ENCODE results near the gene TBC1D22B. TPM values are rescaled to one million over a fixed set of nuclear protein-coding genes. Genes with fewer than 3 reads are reported as not detected.

Gene TBC1D22B
- total and polyA plus RNA-seq, 7 donors: 6.1 to 10.8 (median 7.2) TPM

DNA sequence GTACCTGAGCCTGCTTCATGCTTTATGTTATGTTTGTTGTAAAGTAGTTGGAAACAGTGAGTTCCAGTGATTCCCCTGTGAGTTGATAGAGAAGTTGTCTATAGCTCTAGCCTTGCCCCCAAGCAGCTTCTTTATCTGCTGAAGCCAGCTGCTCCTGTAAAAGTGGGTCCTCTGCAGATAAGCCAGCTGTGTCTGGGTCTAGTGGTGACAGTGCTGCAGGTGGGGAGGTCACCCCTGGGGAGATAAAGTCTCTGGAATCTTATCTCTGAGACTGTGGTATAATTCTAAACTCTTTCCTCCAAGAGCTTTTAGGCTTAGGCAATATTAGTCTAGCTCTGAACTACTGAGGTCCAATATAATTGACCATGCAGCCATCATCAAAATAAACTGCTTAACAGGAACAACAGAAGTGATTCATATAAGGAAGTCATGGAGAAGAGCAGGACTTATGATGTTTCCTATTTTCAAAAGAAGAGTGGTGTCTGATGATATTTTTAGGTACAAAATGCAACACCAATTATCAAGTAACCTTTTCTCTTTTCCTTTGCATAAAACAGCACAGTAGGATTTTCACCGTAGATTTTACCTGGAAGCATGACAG lies 44.6 kb downstream of the TBC1D22B start:
- DNase-seq: no peak
- Histone ChIP-seq H3K9me3 (no peaks in the 10 kb centered on the region), H3K36me3 (peaks cover 0 to 32% (median 10%) of the 10 kb centered on the region in 4 donors), H3K4me3 (no peak overlapping the region), H3K27me3 (no peaks in the 10 kb centered on the region), H3K27ac (no peak overlapping the region), H3K4me1 (no peaks in the 10 kb centered on the region)
- 93 to 98% methylated on average over 1 of the region's 1 CpG for WGBS, 2 donors
- intact Hi-C loops (cut with DNase I): no loop called here
- no peak for TF ChIP-seq POLR2AphosphoS5 (IDR thresholded peaks at IDR 0.05)
- TF ChIP-seq EP300 (IDR thresholded peaks at IDR 0.05): no peak
- TF ChIP-seq, protein P1, sequence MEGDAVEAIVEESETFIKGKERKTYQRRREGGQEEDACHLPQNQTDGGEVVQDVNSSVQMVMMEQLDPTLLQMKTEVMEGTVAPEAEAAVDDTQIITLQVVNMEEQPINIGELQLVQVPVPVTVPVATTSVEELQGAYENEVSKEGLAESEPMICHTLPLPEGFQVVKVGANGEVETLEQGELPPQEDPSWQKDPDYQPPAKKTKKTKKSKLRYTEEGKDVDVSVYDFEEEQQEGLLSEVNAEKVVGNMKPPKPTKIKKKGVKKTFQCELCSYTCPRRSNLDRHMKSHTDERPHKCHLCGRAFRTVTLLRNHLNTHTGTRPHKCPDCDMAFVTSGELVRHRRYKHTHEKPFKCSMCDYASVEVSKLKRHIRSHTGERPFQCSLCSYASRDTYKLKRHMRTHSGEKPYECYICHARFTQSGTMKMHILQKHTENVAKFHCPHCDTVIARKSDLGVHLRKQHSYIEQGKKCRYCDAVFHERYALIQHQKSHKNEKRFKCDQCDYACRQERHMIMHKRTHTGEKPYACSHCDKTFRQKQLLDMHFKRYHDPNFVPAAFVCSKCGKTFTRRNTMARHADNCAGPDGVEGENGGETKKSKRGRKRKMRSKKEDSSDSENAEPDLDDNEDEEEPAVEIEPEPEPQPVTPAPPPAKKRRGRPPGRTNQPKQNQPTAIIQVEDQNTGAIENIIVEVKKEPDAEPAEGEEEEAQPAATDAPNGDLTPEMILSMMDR (IDR thresholded peaks at IDR 0.05): no peak
- no peak for TF ChIP-seq POLR2A (IDR thresholded peaks at IDR 0.05)

DNA sequence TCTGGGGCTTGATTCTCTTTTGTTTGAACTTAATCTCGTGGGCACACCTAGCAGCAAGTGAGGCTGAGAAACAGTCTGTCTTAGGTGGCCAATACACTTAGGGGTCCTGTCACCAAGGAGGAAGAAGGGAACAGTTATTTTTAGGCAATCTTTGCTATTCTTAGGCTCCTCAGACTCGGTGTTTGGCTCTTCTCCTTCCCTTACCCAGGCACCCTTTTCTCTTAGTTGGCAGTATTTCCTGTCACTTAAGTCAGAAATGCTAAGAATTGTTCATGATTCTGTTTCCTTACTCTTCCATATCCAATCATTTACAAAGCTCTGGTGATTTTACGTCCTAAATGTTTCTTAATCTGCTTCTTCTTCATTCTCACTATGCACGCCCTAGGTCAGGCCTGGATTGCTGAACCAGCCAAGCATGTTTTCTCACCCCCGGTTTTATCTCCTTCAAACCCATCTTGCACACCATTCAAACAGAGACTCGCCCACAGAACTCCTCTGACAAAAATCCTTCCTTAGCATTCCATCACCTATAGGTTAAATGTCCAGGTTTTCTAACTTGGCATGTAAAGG lies 45.6 kb downstream of the TBC1D22B start:
- H3K27me3 ChIP-seq: no peaks in the 10 kb centered on the region
- DNase-seq: no peak
- WGBS, 2 donors: 76 to 77% methylated on average over 6 of the region's 6 CpGs
- TF ChIP-seq POLR2A (IDR thresholded peaks at IDR 0.05): no peak
- no peak for TF ChIP-seq POLR2AphosphoS5 (IDR thresholded peaks at IDR 0.05)
- no peak for TF ChIP-seq EP300 (IDR thresholded peaks at IDR 0.05)
- TF ChIP-seq, protein P1 (IDR thresholded peaks at IDR 0.05): no peak
- H3K27ac ChIP-seq: no peak overlapping the region
- peaks cover 0 to 7% (median 6%) of the 10 kb centered on the region in 4 donors for H3K4me1 ChIP-seq
- H3K4me3 ChIP-seq: no peak overlapping the region
- intact Hi-C loops (cut with DNase I): no loop called here
- peaks cover 0 to 32% (median 10%) of the 10 kb centered on the region in 4 donors for H3K36me3 ChIP-seq
- no peaks in the 10 kb centered on the region for H3K9me3 ChIP-seq

GRCh38 chr6:37303891-37304503 lies 46.4 kb downstream of the TBC1D22B start:
- WGBS, 2 donors: 64 to 68% methylated on average over 3 of the region's 3 CpGs
- no peak for TF ChIP-seq EP300 (IDR thresholded peaks at IDR 0.05)
- TF ChIP-seq, protein P1 (IDR thresholded peaks at IDR 0.05): peak in 2 of 4 experiments; percentile 22 to 33
- DNase-seq: no peak
- peaks cover 0 to 32% (median 10%) of the 10 kb centered on the region in 4 donors for H3K36me3 ChIP-seq
- H3K9me3 ChIP-seq: no peaks in the 10 kb centered on the region
- no peak overlapping the region for H3K4me3 ChIP-seq
- peaks cover 0 to 15% (median 15%) of the 10 kb centered on the region in 4 donors for H3K4me1 ChIP-seq
- H3K27ac ChIP-seq: no peak overlapping the region
- intact Hi-C loops (cut with DNase I): no loop called here
- H3K27me3 ChIP-seq: no peaks in the 10 kb centered on the region

- H3K27ac ChIP-seq: no peak overlapping the region
- peaks cover 0 to 32% (median 10%) of the 10 kb centered on the region in 4 donors for H3K36me3 ChIP-seq
- no peak overlapping the region for H3K4me3 ChIP-seq
- H3K4me1 ChIP-seq: peaks cover 0 to 19% (median 18%) of the 10 kb centered on the region in 4 donors
- intact Hi-C loops (cut with DNase I): no loop called here
- no peak for DNase-seq
- WGBS, 2 donors: 98% methylated on average over 7 of the region's 7 CpGs
- TF ChIP-seq, protein P1 (IDR thresholded peaks at IDR 0.05): no peak
- TF ChIP-seq POLR2A (IDR thresholded peaks at IDR 0.05) (no peak), EP300 (IDR thresholded peaks at IDR 0.05) (no peak), POLR2AphosphoS5 (IDR thresholded peaks at IDR 0.05) (no peak)
- no peaks in the 10 kb centered on the region for H3K9me3 ChIP-seq
- H3K27me3 ChIP-seq: no peaks in the 10 kb centered on the region
Measured at GRCh38 chr6:37304766-37305165, 47.2 kb downstream of the TBC1D22B start.
